Measurements from ENCODE around the gene RETN. TPM values are rescaled to one million over a fixed set of nuclear protein-coding genes. Genes with fewer than 3 reads are reported as not detected.

RETN gene
- total RNA-seq, 1 experiment from 2014 or later: not detected

GRCh38 chr19:7624810-7625209 lies 44.0 kb upstream of the RETN start (continued):
- TF ChIP-seq, protein P1, sequence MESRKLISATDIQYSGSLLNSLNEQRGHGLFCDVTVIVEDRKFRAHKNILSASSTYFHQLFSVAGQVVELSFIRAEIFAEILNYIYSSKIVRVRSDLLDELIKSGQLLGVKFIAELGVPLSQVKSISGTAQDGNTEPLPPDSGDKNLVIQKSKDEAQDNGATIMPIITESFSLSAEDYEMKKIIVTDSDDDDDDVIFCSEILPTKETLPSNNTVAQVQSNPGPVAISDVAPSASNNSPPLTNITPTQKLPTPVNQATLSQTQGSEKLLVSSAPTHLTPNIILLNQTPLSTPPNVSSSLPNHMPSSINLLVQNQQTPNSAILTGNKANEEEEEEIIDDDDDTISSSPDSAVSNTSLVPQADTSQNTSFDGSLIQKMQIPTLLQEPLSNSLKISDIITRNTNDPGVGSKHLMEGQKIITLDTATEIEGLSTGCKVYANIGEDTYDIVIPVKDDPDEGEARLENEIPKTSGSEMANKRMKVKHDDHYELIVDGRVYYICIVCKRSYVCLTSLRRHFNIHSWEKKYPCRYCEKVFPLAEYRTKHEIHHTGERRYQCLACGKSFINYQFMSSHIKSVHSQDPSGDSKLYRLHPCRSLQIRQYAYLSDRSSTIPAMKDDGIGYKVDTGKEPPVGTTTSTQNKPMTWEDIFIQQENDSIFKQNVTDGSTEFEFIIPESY (IDR thresholded peaks at IDR 0.05; ENCODE audit: extremely low read depth, insufficient replicate concordance, low read length): no peak
- no peak for TF ChIP-seq ZFX (IDR thresholded peaks at IDR 0.05)
- TF ChIP-seq, protein P2, sequence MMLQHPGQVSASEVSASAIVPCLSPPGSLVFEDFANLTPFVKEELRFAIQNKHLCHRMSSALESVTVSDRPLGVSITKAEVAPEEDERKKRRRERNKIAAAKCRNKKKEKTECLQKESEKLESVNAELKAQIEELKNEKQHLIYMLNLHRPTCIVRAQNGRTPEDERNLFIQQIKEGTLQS (IDR thresholded peaks at IDR 0.05): no peak
- TF ChIP-seq ELF1 (IDR thresholded peaks at IDR 0.05; ENCODE audit: borderline replicate concordance, low read depth): no peak

DNA sequence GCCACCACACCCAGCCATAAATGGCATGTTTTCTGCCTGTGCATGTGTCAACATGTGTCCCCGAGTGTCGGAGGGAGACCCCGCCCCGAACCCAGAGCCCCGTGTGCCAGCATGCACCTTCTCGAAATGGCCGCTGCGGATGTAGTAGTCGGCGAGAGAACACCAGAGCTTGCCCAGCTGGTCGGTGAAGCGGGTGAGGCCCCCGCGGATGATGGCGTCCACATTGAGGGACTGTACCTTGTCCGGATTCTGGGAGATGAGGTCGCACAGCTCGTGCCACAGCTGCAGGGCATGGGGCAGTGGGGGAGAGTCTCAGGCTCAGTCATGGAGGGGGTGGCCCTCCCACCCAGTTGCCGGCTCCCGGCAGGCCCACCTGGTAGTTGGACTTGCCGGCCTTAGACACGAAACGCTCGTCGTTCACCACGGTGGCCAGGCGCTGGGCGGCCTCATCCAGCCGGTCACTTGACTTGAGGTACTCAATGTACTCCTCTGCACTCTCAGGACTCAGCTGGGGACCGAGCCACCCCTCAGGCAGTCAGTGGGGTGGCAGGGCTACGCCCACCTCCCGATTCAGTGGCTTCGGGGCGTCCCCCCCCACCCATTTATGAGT lies 43.0 kb upstream of the RETN start:
- no peak for DNase-seq (ENCODE audit: low read depth, low spot score)
- RAD21 ChIA-PET (ENCODE audit: low non-redundant PET in 1 of 2, low total read pairs in 2 of 2, uncharacterized antibody in 2 of 2, unreplicated experiment in 2 of 2): no interaction called here
- no peaks in the 10 kb centered on the region for H3K9me3 ChIP-seq (ENCODE audit: control insufficient read depth in 1 of 2, insufficient read depth in 1 of 2, low read depth in 1 of 2, low read length in 2 of 2)
- peaks cover 5 to 30% of the 10 kb centered on the region in 2 experiments; a peak in 3 of 4 replicates for H3K36me3 ChIP-seq (ENCODE audit: control insufficient read depth in 1 of 2, insufficient read depth in 2 of 2, low read length in 2 of 2)
- H3K27ac ChIP-seq (ENCODE audit: low read depth, low read length): no peak overlapping the region
- POLR2A ChIA-PET: no interaction called here
- intact Hi-C loops (cut with micrococcal nuclease): no loop called here
- no peak overlapping the region for H3K4me2 ChIP-seq (ENCODE audit: low read length)
- BruUV-seq (replicated peaks): no TSS peak
- peaks cover 7 to 16% of the 10 kb centered on the region in 2 experiments for H3K4me1 ChIP-seq (ENCODE audit: control insufficient read depth in 1 of 2, insufficient read depth in 2 of 2, low read length in 2 of 2)
- CTCF ChIA-PET: no interaction called here
- H2AFZ ChIP-seq (ENCODE audit: low read depth, low read length, poor library complexity, severe bottlenecking): no peak overlapping the region
- peaks cover 52% of the 10 kb centered on the region for H3K79me2 ChIP-seq (ENCODE audit: insufficient read depth, low read length)
- ATAC-seq: no peak
- no peaks in the 10 kb centered on the region for H4K20me1 ChIP-seq (ENCODE audit: insufficient read depth)
- no peak overlapping the region for H3K4me3 ChIP-seq (replicated peaks in 1 of 2; ENCODE audit: low read depth in 1 of 2, low read length in 2 of 2)
- no peaks in the 10 kb centered on the region for H3K9me2 ChIP-seq (ENCODE audit: insufficient read depth)
- no peak overlapping the region for H3K9ac ChIP-seq (ENCODE audit: low read length)
- H3K27me3 ChIP-seq (ENCODE audit: insufficient read depth, low read length): no peaks in the 10 kb centered on the region
- TF ChIP-seq CBX3 (IDR thresholded peaks at IDR 0.05; ENCODE audit: low read depth) (no peak), FOSL1 (IDR thresholded peaks at IDR 0.05; ENCODE audit: low read depth) (no peak), ZNF274 (IDR thresholded peaks at IDR 0.05; ENCODE audit: low read depth, low read length) (no peak), EZH2phosphoT487 (IDR thresholded peaks at IDR 0.05; ENCODE audit: borderline replicate concordance) (no peak), SIN3A (IDR thresholded peaks at IDR 0.05; ENCODE audit: low read depth) (no peak), JUND (IDR thresholded peaks at IDR 0.05) (no peak), EZH2 (IDR thresholded peaks at IDR 0.05) (no peak), TCF7L2 (IDR thresholded peaks at IDR 0.05; ENCODE audit: borderline replicate concordance, extremely low read depth, insufficient read depth, insufficient read length) (no peak), RAD21 (IDR thresholded peaks at IDR 0.05; ENCODE audit: low read depth) (no peak), EGR1 (IDR thresholded peaks at IDR 0.05; ENCODE audit: low read depth) (no peak), YY1 (IDR thresholded peaks at IDR 0.05; ENCODE audit: extremely low read depth, insufficient replicate concordance, low read depth, low read length) (no peak), CEBPB (IDR thresholded peaks at IDR 0.05; ENCODE audit: low read depth) (no peak)
- TF ChIP-seq, protein P3, sequence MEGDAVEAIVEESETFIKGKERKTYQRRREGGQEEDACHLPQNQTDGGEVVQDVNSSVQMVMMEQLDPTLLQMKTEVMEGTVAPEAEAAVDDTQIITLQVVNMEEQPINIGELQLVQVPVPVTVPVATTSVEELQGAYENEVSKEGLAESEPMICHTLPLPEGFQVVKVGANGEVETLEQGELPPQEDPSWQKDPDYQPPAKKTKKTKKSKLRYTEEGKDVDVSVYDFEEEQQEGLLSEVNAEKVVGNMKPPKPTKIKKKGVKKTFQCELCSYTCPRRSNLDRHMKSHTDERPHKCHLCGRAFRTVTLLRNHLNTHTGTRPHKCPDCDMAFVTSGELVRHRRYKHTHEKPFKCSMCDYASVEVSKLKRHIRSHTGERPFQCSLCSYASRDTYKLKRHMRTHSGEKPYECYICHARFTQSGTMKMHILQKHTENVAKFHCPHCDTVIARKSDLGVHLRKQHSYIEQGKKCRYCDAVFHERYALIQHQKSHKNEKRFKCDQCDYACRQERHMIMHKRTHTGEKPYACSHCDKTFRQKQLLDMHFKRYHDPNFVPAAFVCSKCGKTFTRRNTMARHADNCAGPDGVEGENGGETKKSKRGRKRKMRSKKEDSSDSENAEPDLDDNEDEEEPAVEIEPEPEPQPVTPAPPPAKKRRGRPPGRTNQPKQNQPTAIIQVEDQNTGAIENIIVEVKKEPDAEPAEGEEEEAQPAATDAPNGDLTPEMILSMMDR (IDR thresholded peaks at IDR 0.05 in 2 of 3, conservative IDR thresholded peaks at IDR 0.05 in 1 of 3; ENCODE audit: borderline replicate concordance in 1 of 3, insufficient read depth in 1 of 3, low read depth in 2 of 3, low read length in 2 of 3): no peak
- TF ChIP-seq, protein P4, sequence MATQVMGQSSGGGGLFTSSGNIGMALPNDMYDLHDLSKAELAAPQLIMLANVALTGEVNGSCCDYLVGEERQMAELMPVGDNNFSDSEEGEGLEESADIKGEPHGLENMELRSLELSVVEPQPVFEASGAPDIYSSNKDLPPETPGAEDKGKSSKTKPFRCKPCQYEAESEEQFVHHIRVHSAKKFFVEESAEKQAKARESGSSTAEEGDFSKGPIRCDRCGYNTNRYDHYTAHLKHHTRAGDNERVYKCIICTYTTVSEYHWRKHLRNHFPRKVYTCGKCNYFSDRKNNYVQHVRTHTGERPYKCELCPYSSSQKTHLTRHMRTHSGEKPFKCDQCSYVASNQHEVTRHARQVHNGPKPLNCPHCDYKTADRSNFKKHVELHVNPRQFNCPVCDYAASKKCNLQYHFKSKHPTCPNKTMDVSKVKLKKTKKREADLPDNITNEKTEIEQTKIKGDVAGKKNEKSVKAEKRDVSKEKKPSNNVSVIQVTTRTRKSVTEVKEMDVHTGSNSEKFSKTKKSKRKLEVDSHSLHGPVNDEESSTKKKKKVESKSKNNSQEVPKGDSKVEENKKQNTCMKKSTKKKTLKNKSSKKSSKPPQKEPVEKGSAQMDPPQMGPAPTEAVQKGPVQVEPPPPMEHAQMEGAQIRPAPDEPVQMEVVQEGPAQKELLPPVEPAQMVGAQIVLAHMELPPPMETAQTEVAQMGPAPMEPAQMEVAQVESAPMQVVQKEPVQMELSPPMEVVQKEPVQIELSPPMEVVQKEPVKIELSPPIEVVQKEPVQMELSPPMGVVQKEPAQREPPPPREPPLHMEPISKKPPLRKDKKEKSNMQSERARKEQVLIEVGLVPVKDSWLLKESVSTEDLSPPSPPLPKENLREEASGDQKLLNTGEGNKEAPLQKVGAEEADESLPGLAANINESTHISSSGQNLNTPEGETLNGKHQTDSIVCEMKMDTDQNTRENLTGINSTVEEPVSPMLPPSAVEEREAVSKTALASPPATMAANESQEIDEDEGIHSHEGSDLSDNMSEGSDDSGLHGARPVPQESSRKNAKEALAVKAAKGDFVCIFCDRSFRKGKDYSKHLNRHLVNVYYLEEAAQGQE (IDR thresholded peaks at IDR 0.05; ENCODE audit: low read depth): no peak
